Karpas-422 (cell line): ENCODE data around the gene DACH1. TPM values are rescaled to one million over a fixed set of nuclear protein-coding genes. Genes with fewer than 3 reads are reported as not detected.

Experiments used
- DNase-seq: peaks from one replicate; pipeline ENCODE4 v3.0.0-alpha.2; 2015
- H2AFZ ChIP-seq: fragments of 200-600 bp; sonication (generic); 2 replicates; pipeline ENCODE4 v1.6.1; 2014; ENCODE audit warnings: antibody characterized with exemption, low read length, mixed read lengths
- H3K27ac ChIP-seq: fragments of 200-600 bp; sonication (generic); 2 replicates; pipeline ENCODE4 v1.5.1; 2014; ENCODE audit warnings: mild to moderate bottlenecking, low read length, moderate library complexity
- H3K27me3 ChIP-seq: fragments of 200-600 bp; sonication (generic); 2 replicates; pipeline ENCODE4 v1.6.1; 2014; ENCODE audit warnings: low read length, mixed read lengths
- H3K36me3 ChIP-seq: fragments of 200-600 bp; sonication (generic); 2 replicates; pipeline ENCODE4 v1.6.1; 2014; ENCODE audit warnings: low read length, mixed read lengths; ENCODE audit not compliant: insufficient read depth
- H3K4me1 ChIP-seq: fragments of 200-600 bp; sonication (generic); 2 replicates; pipeline ENCODE4 v1.6.1; 2014; ENCODE audit warnings: mild to moderate bottlenecking, low read length, mixed read lengths
- H3K4me2 ChIP-seq: fragments of 200-600 bp; sonication (generic); 2 replicates; pipeline ENCODE4 v1.6.1; 2014; ENCODE audit warnings: low read length, low read depth, mild to moderate bottlenecking; ENCODE audit not compliant: poor library complexity, severe bottlenecking
- H3K4me3 ChIP-seq: fragments of 200-600 bp; sonication (generic); 2 replicates; pipeline ENCODE4 v1.5.1; 2014; ENCODE audit warnings: mild to moderate bottlenecking, antibody characterized with exemption, low read length, mixed read lengths
- H3K79me2 ChIP-seq: fragments of 200-600 bp; sonication (generic); 2 replicates; pipeline ENCODE4 v1.6.1; 2014; ENCODE audit warnings: mild to moderate bottlenecking, low read length, mixed read lengths
- H3K9ac ChIP-seq: fragments of 200-600 bp; sonication (generic); 2 replicates; pipeline ENCODE4 v1.6.0; 2014; ENCODE audit warnings: low read length
- H3K9me2 ChIP-seq: fragments of 200-600 bp; sonication (generic), shearing (Covaris generic); replicated peaks from 2 replicates; pipeline ENCODE4 v1.6.0; 2014; ENCODE audit warnings: mild to moderate bottlenecking, low read length, moderate library complexity; ENCODE audit not compliant: insufficient read depth
- H3K9me3 ChIP-seq: fragments of 300-700, 200-600 bp; sonication (generic); 2 replicates; pipeline ENCODE4 v1.6.1; 2014; ENCODE audit warnings: low read length, mixed read lengths
- H4K20me1 ChIP-seq: fragments of 200-600 bp; sonication (generic); 2 replicates; pipeline ENCODE4 v1.6.1; 2014; ENCODE audit warnings: mild to moderate bottlenecking, antibody characterized with exemption, low read length, low read depth; ENCODE audit not compliant: insufficient read depth
- total RNA-seq: library from RNA; depleted of rRNA; stranded (reverse); fragments of >200 nt; shearing (Covaris generic); gene quantifications from 2 replicates; pipeline ENCODE4 v1.2.3, GENCODE V29; 2014; ENCODE audit warnings: low replicate concordance

The DACH1 gene
- total RNA-seq, 1 experiment from 2014 or later = not detected

GRCh38 chr13:71590654-71591148, 276.3 kb downstream of the DACH1 start:
- H3K9ac ChIP-seq = no peak overlapping the region
- DNase-seq = no peak
- no peaks in the 10 kb centered on the region for H3K36me3 ChIP-seq
- no peak overlapping the region for H3K27ac ChIP-seq
- no peaks in the 10 kb centered on the region for H3K9me2 ChIP-seq
- H3K4me1 ChIP-seq = no peaks in the 10 kb centered on the region
- no peak overlapping the region for H3K4me2 ChIP-seq
- H3K4me3 ChIP-seq = no peak overlapping the region
- H3K9me3 ChIP-seq = peaks cover 19% of the 10 kb centered on the region; the same call in 1 of the 2 replicates
- no peaks in the 10 kb centered on the region for H3K79me2 ChIP-seq
- H2AFZ ChIP-seq = no peak overlapping the region
- H4K20me1 ChIP-seq = no peaks in the 10 kb centered on the region
- H3K27me3 ChIP-seq = no peaks in the 10 kb centered on the region

GRCh38 chr13:71589032-71589431, 278.0 kb downstream of the DACH1 start:
- H4K20me1 ChIP-seq = no peaks in the 10 kb centered on the region
- no peak overlapping the region for H3K4me2 ChIP-seq
- H3K4me1 ChIP-seq = no peaks in the 10 kb centered on the region

GRCh38 chr13:71587817-71588216, 279.2 kb downstream of the DACH1 start:
- DNase-seq = no peak
- Histone ChIP-seq H3K4me1 (no peaks in the 10 kb centered on the region), H4K20me1 (no peaks in the 10 kb centered on the region), H3K79me2 (no peaks in the 10 kb centered on the region), H3K36me3 (no peaks in the 10 kb centered on the region), H2AFZ (no peak overlapping the region), H3K4me3 (no peak overlapping the region), H3K27ac (no peak overlapping the region), H3K27me3 (no peaks in the 10 kb centered on the region), H3K9ac (no peak overlapping the region), H3K9me2 (no peaks in the 10 kb centered on the region), H3K4me2 (no peak overlapping the region), H3K9me3 (peaks cover 18% of the 10 kb centered on the region; the same call in 1 of the 2 replicates)

More at GRCh38 chr13:71589032-71589431, 278.0 kb downstream of the DACH1 start:
- no peak for DNase-seq
- no peak overlapping the region for H2AFZ ChIP-seq
- H3K36me3 ChIP-seq = no peaks in the 10 kb centered on the region
- no peak overlapping the region for H3K27ac ChIP-seq
- H3K4me3 ChIP-seq = no peak overlapping the region
- no peak overlapping the region for H3K9ac ChIP-seq
- H3K9me2 ChIP-seq = no peaks in the 10 kb centered on the region
- H3K27me3 ChIP-seq = no peaks in the 10 kb centered on the region
- H3K9me3 ChIP-seq = peaks cover 18% of the 10 kb centered on the region; the same call in 1 of the 2 replicates
- H3K79me2 ChIP-seq = no peaks in the 10 kb centered on the region

- no peaks in the 10 kb centered on the region for H3K27me3 ChIP-seq
- no peaks in the 10 kb centered on the region for H3K9me2 ChIP-seq
- H3K4me1 ChIP-seq = no peaks in the 10 kb centered on the region
- no peak overlapping the region for H3K27ac ChIP-seq
- H3K9me3 ChIP-seq = peaks cover 18% of the 10 kb centered on the region; the same call in 1 of the 2 replicates
- H4K20me1 ChIP-seq = no peaks in the 10 kb centered on the region
- H3K4me3 ChIP-seq = no peak overlapping the region
- no peaks in the 10 kb centered on the region for H3K36me3 ChIP-seq
- H2AFZ ChIP-seq = no peak overlapping the region
- H3K4me2 ChIP-seq = no peak overlapping the region
- H3K79me2 ChIP-seq = no peaks in the 10 kb centered on the region
- no peak for DNase-seq
- no peak overlapping the region for H3K9ac ChIP-seq
Observed at GRCh38 chr13:71587193-71587592, 279.8 kb downstream of the DACH1 start.

GRCh38 chr13:71583581-71583980, 283.4 kb downstream of the DACH1 start:
- H3K4me3 ChIP-seq = no peak overlapping the region
- no peak overlapping the region for H2AFZ ChIP-seq
- H3K4me2 ChIP-seq = no peak overlapping the region
- no peaks in the 10 kb centered on the region for H4K20me1 ChIP-seq
- H3K9me3 ChIP-seq = peaks cover 13% of the 10 kb centered on the region; the same call in 1 of the 2 replicates
- no peaks in the 10 kb centered on the region for H3K79me2 ChIP-seq
- DNase-seq = no peak
- H3K27me3 ChIP-seq = no peaks in the 10 kb centered on the region
- no peaks in the 10 kb centered on the region for H3K36me3 ChIP-seq
- no peak overlapping the region for H3K9ac ChIP-seq
- no peaks in the 10 kb centered on the region for H3K9me2 ChIP-seq
- no peak overlapping the region for H3K27ac ChIP-seq
- H3K4me1 ChIP-seq = no peaks in the 10 kb centered on the region

GRCh38 chr13:71580614-71581013, 286.4 kb downstream of the DACH1 start:
- Histone ChIP-seq H3K27me3 (no peaks in the 10 kb centered on the region), H4K20me1 (no peaks in the 10 kb centered on the region), H3K9me2 (no peaks in the 10 kb centered on the region), H3K36me3 (no peaks in the 10 kb centered on the region), H3K4me1 (no peaks in the 10 kb centered on the region), H2AFZ (no peak overlapping the region), H3K4me3 (no peak overlapping the region), H3K27ac (no peak overlapping the region), H3K9ac (no peak overlapping the region), H3K79me2 (no peaks in the 10 kb centered on the region), H3K4me2 (no peak overlapping the region), H3K9me3 (peaks cover 15% of the 10 kb centered on the region; the same call in 1 of the 2 replicates)
- DNase-seq = no peak

GRCh38 chr13:71578048-71578447, 289.0 kb downstream of the DACH1 start:
- H3K4me2 ChIP-seq = no peak overlapping the region
- H2AFZ ChIP-seq = no peak overlapping the region
- no peaks in the 10 kb centered on the region for H3K36me3 ChIP-seq
- H3K9me3 ChIP-seq = peaks cover 9% of the 10 kb centered on the region; the same call in 1 of the 2 replicates
- H3K27ac ChIP-seq = no peak overlapping the region
- H3K9ac ChIP-seq = no peak overlapping the region
- H3K27me3 ChIP-seq = no peaks in the 10 kb centered on the region
- no peaks in the 10 kb centered on the region for H3K79me2 ChIP-seq
- H3K9me2 ChIP-seq = no peaks in the 10 kb centered on the region
- H3K4me1 ChIP-seq = no peaks in the 10 kb centered on the region
- no peak overlapping the region for H3K4me3 ChIP-seq
- DNase-seq = no peak
- no peaks in the 10 kb centered on the region for H4K20me1 ChIP-seq

- H3K4me2 ChIP-seq = no peak overlapping the region
- no peak for DNase-seq
- no peaks in the 10 kb centered on the region for H3K36me3 ChIP-seq
Observed at GRCh38 chr13:71577127-71577526, 289.9 kb downstream of the DACH1 start.

More at GRCh38 chr13:71577127-71577526, 289.9 kb downstream of the DACH1 start:
- H4K20me1 ChIP-seq = no peaks in the 10 kb centered on the region
- H2AFZ ChIP-seq = no peak overlapping the region
- H3K9me2 ChIP-seq = no peaks in the 10 kb centered on the region
- no peak overlapping the region for H3K27ac ChIP-seq
- no peak overlapping the region for H3K4me3 ChIP-seq
- peaks cover 9% of the 10 kb centered on the region; the same call in 1 of the 2 replicates for H3K9me3 ChIP-seq
- H3K27me3 ChIP-seq = no peaks in the 10 kb centered on the region
- H3K79me2 ChIP-seq = no peaks in the 10 kb centered on the region
- H3K4me1 ChIP-seq = no peaks in the 10 kb centered on the region
- no peak overlapping the region for H3K9ac ChIP-seq
